Measurements from ENCODE around the gene TALDO1. TPM values are rescaled to one million over a fixed set of nuclear protein-coding genes. Genes with fewer than 3 reads are reported as not detected.

Gene TALDO1
- total and polyA plus RNA-seq, 10 of the 15 experiments (the other 5 are each of a cell fraction or from before 2014, with no cell fraction given): 121 to 302 (median 182) TPM

GRCh38 chr11:811446-812245, 64.4 kb downstream of the TALDO1 start:
- ChIA-PET CTCF (interaction anchor here (1.3 kb wide), 1 partner anchor 8 kb away, joined by 4 read pairs; no protein-coding TSS in a partner anchor), RAD21 (ENCODE audit: unreplicated experiment) (no interaction called here), POLR2A (interaction anchor here (0.7 to 1.7 kb wide), 2 partner anchors 8 to 139 kb away, joined by 5 to 18 read pairs; partner anchors contain the start of gene PNPLA2), SMC1A (ENCODE audit: uncharacterized antibody, unreplicated experiment) (interaction anchor here (1.0 to 1.3 kb wide), 2 partner anchors 8 to 21 kb away, joined by 3 to 4 read pairs; partner anchors contain the start of gene CD151)
- H3K4me2 ChIP-seq (ENCODE audit: control insufficient read depth, insufficient read depth): peak overlapping the region; percentile 78
- no TSS peak for BruUV-seq (replicated peaks)
- FAIRE-seq: peak; percentile 77
- TF ChIP-seq BACH1 (IDR thresholded peaks at IDR 0.05; ENCODE audit: borderline replicate concordance) (no peak), SPI1 (IDR thresholded peaks at IDR 0.05; ENCODE audit: borderline replicate concordance, insufficient read depth, low read depth, low read length) (no peak), POLR2AphosphoS5 (IDR thresholded peaks at IDR 0.05; ENCODE audit: low read length) (peak; percentile 59; the same call in 1 of the 2 replicates), SUZ12 (IDR thresholded peaks at IDR 0.05; ENCODE audit: unreplicated experiment) (no peak)
- TF ChIP-seq, protein P1, sequence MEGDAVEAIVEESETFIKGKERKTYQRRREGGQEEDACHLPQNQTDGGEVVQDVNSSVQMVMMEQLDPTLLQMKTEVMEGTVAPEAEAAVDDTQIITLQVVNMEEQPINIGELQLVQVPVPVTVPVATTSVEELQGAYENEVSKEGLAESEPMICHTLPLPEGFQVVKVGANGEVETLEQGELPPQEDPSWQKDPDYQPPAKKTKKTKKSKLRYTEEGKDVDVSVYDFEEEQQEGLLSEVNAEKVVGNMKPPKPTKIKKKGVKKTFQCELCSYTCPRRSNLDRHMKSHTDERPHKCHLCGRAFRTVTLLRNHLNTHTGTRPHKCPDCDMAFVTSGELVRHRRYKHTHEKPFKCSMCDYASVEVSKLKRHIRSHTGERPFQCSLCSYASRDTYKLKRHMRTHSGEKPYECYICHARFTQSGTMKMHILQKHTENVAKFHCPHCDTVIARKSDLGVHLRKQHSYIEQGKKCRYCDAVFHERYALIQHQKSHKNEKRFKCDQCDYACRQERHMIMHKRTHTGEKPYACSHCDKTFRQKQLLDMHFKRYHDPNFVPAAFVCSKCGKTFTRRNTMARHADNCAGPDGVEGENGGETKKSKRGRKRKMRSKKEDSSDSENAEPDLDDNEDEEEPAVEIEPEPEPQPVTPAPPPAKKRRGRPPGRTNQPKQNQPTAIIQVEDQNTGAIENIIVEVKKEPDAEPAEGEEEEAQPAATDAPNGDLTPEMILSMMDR (IDR thresholded peaks at IDR 0.05 in 2 of 3, conservative IDR thresholded peaks at IDR 0.05 in 1 of 3; ENCODE audit: control insufficient read depth in 2 of 3, extremely low read depth in 1 of 3, insufficient read depth in 1 of 3, low read depth in 3 of 3, low read length in 3 of 3): peak; percentile 11 to 26 (median 16); a peak in 2 of 6 replicates
- no peak overlapping the region for H2AFZ ChIP-seq (ENCODE audit: control insufficient read depth, low read depth, low read length)
- WGBS (ENCODE audit: insufficient coverage, insufficient replicate concordance, low lambda C conversion rate, missing lambda C conversion rate): 45% methylated on average over 14 of the region's 14 CpGs
- peaks cover 7% of the 10 kb centered on the region; the same call in 1 of the 2 replicates for H3K4me1 ChIP-seq (ENCODE audit: control insufficient read depth, insufficient read depth, low read length)
- peaks cover 38% of the 10 kb centered on the region for H3K79me2 ChIP-seq (ENCODE audit: control insufficient read depth, insufficient read depth, low read length)
- intact Hi-C loops (cut with micrococcal nuclease; ENCODE audit: unreplicated experiment) (no loop called here), in situ Hi-C loops (cut with MboI) (loop anchor here (25.0 kb wide), 1 partner anchor 1576 kb away; the partner anchor contains the start of gene CD81)
- no peaks in the 10 kb centered on the region for H3K27me3 ChIP-seq (replicated peaks in 1 of 2; ENCODE audit: control insufficient read depth in 2 of 2, insufficient read depth in 2 of 2, low read length in 1 of 2)
- H3K9ac ChIP-seq (ENCODE audit: control insufficient read depth, insufficient read depth, low read length): peak overlapping the region; percentile 98
- H3K4me3 ChIP-seq: peak overlapping the region; percentile 98
- peaks cover 8% of the 10 kb centered on the region; the same call in 1 of the 2 replicates for H4K20me1 ChIP-seq (ENCODE audit: control insufficient read depth, insufficient read depth)
- H3K36me3 ChIP-seq (ENCODE audit: control insufficient read depth in 2 of 2, insufficient read depth in 2 of 2, low read length in 1 of 2): peaks cover 8 to 28% of the 10 kb centered on the region in 2 experiments; a peak in 3 of 4 replicates
- ATAC-seq: no peak
- no peak for DNase-seq (ENCODE audit: low read depth, low spot score)
- H3K27ac ChIP-seq (ENCODE audit: control insufficient read depth, insufficient read depth): no peak overlapping the region
- H3K9me3 ChIP-seq (replicated peaks; ENCODE audit: control insufficient read depth, insufficient read depth, low read length): no peaks in the 10 kb centered on the region

Measured in GM12878 (cell line).